ENCODE data around the gene CMC1.
"Not testable (repeated sequence)": the region's sequence is repeated elsewhere in the genome, so short reads cannot be mapped to it uniquely, and the experiment has no call there.

CMC1 gene

GRCh38 chr3:28243424-28244106, 2.1 kb downstream of the CMC1 start:
- no peak for DNase-seq (ENCODE audit: extremely low read depth in 1 of 2, low read depth in 1 of 2)

DNA sequence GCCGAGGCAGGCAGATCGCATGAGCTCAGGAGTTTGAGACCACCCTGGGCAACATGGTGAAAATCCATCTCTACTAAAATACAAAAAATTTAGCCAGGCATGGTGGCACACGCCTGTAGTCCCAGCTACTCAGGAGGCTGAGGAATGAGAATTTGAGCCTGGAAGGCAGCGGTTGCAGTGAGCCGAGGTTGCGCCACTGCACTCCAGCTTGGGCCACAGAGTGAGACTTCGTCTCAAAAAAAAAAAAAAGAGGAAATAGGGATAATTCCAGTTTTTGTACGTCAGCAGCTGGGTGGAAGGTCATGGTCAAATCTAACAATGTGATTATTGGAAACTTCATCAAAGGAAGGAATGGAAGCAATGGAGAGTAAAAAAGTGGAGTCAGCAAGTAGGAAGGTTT, 3.1 kb downstream of the CMC1 start:
- no peak for DNase-seq (ENCODE audit: extremely low read depth in 1 of 2, low read depth in 1 of 2)

GRCh38 chr3:28247286-28247685, 5.9 kb downstream of the CMC1 start:
- no peak for DNase-seq (ENCODE audit: extremely low read depth in 1 of 2, low read depth in 1 of 2)

DNA sequence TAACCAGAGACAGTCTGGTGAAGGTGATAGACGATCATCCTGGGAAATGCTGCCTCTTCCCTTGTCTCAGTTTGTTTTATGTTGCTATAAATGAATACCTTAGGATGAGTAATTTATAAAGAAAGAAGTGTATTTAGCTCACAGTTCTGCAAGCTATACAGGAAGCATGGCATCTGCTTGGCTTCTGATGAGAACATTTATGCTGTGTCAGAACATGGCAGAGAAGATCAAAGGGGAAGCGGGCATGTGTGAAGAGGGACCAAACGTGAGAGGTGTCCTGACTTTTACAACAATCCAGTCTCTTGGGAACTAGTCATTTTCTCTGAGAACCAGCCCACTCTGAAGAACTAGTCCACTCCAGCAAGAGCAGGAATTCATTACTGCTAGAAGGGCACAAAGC, 9.6 kb downstream of the CMC1 start:
- DNase-seq (ENCODE audit: extremely low read depth in 1 of 2, low read depth in 1 of 2), result no peak

- no peak for DNase-seq (ENCODE audit: extremely low read depth in 1 of 2, low read depth in 1 of 2)
These were observed 10.6 kb downstream of the CMC1 start for GRCh38 chr3:28252001-28252431.

DNA sequence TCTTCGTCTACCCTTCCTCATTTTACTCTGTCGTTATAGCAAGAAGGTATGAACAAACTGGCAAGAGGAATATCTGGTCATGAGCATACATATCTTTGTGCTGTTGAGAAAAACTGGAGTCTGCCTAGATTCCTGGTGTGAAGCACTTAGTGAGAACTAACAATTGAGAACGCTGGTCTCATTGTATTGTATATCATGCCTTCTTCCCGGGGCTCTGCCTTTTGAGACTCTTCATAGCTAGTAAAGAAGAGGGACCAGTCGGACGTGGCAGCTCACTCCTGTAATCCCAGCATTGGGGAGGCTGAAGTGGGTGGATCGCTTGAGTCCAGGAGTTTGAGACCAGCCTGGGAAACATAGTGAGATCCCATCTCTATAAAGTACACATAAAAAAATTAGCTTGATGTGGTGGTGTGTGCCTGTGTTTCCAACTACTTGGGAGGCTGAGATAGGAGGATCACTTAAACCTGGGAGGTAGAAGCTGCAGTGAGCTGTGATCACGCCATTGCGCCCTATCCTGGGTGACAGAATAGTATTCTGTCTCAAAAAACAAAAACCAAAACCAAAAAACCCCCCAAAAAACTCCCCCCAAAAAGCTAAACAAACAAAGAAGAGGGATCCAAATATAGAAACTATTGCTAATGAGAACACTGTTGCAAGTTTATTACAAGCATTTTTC, 11.8 kb downstream of the CMC1 start:
- no peak for DNase-seq (ENCODE audit: extremely low read depth in 1 of 2, low read depth in 1 of 2)

GRCh38 chr3:28262001-28262400, 20.6 kb downstream of the CMC1 start:
- DNase-seq (ENCODE audit: extremely low read depth in 1 of 2, low read depth in 1 of 2), result no peak

- DNase-seq (ENCODE audit: extremely low read depth in 1 of 2, low read depth in 1 of 2), result no peak
These were observed 24.2 kb downstream of the CMC1 start for GRCh38 chr3:28265641-28266040.

DNA sequence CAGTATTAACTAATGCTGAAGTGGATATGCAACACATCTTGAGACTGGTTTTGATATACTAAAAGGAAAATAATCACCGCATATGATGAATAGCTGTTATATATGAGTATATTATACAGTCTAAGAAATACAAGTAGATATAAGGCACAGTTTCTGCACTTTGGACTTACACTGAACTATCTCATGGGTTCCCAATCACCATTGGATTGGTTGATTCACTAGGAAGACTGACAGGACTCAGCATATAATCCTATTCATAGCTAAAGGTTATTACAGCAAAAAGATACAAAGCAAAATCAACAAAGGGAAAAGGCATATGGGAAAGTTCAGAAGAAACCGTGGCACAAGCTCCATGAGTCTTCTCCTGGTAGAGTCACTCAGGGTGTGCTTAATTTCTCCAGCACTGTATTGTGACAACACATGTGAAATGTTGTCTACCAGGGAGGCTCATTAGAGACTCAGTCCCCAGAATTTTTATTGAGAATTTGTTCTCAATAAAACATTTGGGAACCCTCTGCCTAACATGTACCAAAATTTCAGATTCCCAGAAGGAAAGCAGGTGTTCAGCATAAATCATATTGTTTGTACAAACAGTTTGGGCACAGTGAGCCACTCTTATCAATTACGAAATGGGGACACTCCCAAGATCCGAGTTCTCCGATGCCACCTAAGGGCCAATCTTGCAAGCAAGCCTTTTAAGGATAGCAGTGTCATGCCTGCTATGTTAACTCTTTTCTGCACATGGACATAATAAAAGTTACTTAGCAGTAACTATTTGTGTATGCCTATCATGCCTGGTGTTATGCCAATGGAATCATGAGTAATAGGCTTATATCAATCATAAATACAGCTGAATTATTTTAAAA, 26.8 kb downstream of the CMC1 start:
- DNase-seq (ENCODE audit: extremely low read depth in 1 of 2, low read depth in 1 of 2), result no peak

DNA sequence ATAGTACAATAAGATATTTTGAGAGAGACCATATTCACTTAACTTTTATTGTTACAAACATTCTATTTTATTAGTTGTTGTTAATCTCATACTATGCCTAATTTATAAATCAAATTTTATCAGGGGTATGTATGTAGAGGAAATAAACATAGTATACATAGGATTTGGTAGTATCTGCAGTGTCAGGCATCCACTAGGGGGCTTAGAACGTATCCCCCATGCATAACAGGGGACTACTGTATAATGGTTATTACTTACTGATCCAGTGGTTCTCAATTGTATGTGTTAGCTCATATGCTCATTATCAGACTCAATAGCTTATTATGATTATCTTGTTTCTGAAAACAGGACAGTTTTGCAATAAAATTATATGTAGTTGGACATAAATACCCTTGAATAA, 27.6 kb downstream of the CMC1 start:
- no peak for DNase-seq (ENCODE audit: extremely low read depth in 1 of 2, low read depth in 1 of 2)

DNA sequence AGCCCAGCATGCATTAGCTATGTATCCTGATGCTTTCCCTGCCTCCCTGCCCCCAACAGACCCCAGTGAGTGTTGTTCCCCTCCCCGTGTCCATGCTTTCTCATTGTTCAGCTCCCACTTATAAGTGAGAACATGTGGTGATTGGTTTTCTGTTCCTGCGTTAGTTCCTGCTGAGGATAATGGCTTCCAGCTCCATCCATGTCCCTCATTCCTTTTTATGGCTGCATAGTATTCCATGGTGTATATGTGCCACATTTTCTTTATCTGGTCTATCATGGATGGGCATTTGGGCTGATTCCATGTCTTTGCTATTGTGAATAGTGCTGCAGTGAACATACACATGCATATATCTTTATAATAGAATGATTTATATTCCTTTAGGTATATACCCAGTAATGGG, 28.5 kb downstream of the CMC1 start:
- DNase-seq (ENCODE audit: extremely low read depth in 1 of 2, low read depth in 1 of 2), result not testable (repeated sequence)

GRCh38 chr3:28273837-28274236, 32.4 kb downstream of the CMC1 start:
- no peak for DNase-seq (ENCODE audit: extremely low read depth in 1 of 2, low read depth in 1 of 2)

DNA sequence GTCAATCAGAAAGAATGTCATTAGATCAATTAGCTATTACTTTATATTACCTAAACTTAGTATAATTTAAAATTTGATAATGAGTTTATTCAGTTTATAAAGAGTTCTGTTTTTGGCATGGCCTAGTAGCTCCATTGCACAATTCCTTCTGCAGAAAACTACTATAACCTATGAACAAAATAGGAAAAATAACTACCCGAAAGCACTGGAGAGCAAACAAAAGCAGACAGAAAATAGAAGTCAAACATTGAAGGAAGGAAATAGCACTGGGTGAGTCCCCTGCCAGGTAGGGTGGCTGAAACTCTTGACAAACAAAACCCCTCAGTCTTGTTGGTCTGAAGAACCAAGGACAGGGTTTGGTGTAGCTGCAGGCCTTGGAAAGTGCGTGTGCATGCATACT, 37.5 kb downstream of the CMC1 start:
- DNase-seq (ENCODE audit: extremely low read depth in 1 of 2, low read depth in 1 of 2), result no peak

- DNase-seq (ENCODE audit: extremely low read depth in 1 of 2, low read depth in 1 of 2), result no peak
These were observed 38.4 kb downstream of the CMC1 start for GRCh38 chr3:28279770-28280169.

DNA sequence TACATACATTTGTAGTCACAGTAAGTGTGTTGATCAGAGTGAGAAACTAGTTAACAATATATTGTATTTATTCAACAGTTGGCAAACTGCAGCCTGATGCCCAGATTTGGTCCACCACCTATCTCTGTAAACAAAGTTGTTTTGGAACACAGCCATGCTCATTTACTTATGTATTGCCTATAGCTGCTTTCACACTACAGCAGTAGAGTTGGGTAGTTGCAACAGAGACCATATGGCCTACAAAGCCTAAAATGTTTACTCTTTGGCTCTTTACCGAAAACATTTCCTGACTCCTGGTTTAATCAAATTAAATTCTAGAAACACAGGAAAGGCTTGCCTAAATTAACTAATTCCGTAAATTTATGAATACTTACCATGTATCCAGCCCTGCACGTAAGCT, 39.4 kb downstream of the CMC1 start:
- DNase-seq (ENCODE audit: extremely low read depth in 1 of 2, low read depth in 1 of 2), result no peak

GRCh38 chr3:28286595-28286994, 45.2 kb downstream of the CMC1 start:
- DNase-seq (ENCODE audit: extremely low read depth in 1 of 2, low read depth in 1 of 2), result no peak

DNA sequence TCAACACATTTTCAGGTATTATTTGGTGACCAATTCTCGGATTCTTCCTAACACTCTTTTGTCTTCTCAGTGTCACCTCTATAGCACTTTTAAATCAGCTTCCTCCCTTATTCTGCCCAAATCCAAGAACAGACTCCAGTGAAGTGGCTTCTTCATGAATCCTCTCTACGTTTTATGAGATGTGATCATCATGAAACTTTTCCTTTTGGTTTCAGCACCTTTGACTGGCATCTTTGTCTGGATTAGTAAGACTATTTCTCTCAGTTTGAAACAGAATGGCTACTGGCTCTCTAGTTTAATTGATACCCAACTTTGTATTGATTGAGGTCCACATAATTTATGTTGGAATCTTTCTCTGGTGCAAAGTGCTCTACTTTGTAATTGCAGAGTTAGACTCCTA, 45.6 kb downstream of the CMC1 start:
- DNase-seq (ENCODE audit: extremely low read depth in 1 of 2, low read depth in 1 of 2), result no peak

- no peak for DNase-seq (ENCODE audit: extremely low read depth in 1 of 2, low read depth in 1 of 2)
These were observed 49.5 kb downstream of the CMC1 start for GRCh38 chr3:28290863-28291300.

- DNase-seq (ENCODE audit: extremely low read depth in 1 of 2, low read depth in 1 of 2), result no peak
These were observed 50.2 kb downstream of the CMC1 start for GRCh38 chr3:28291577-28291976.

GRCh38 chr3:28292622-28293021, 51.2 kb downstream of the CMC1 start:
- no peak for DNase-seq (ENCODE audit: extremely low read depth in 1 of 2, low read depth in 1 of 2)

- DNase-seq (ENCODE audit: extremely low read depth in 1 of 2, low read depth in 1 of 2), result no peak
These were observed 53.4 kb downstream of the CMC1 start for GRCh38 chr3:28294667-28295413.

Measured in activated CD8-positive, alpha-beta memory T cell treated with anti-CD3 and anti-CD28 coated beads for 1 hour (primary cell).